Parathyroid adenoma (tissue), 2 donors: ENCODE measurements around the gene RAB28.
"Not testable (repeated sequence)": the region's sequence is repeated elsewhere in the genome, so short reads cannot be mapped to it uniquely, and the experiment has no call there.

Experiments used
- H2AFZ ChIP-seq: fragments of 300-600 bp; sonication (generic); one replicate; pipeline ENCODE4 v1.7.0; 2017; ENCODE audit warnings: antibody characterized with exemption, mild to moderate bottlenecking
- H3K27ac ChIP-seq: fragments of 300-600 bp; sonication (generic); one replicate; pipeline ENCODE4 v1.7.0; 2017
- H3K27me3 ChIP-seq: fragments of 300-600 bp; sonication (generic); one replicate; pipeline ENCODE4 v1.7.0; 2017; ENCODE audit warnings: low read length; ENCODE audit not compliant: control insufficient read depth, insufficient read depth
- H3K36me3 ChIP-seq: fragments of 300-600 bp; sonication (generic); one replicate; pipeline ENCODE4 v1.7.0; 2017; ENCODE audit warnings: low read length; ENCODE audit not compliant: control insufficient read depth, insufficient read depth
- H3K4me1 ChIP-seq: fragments of 300-600 bp; sonication (generic); one replicate; pipeline ENCODE4 v1.7.0; 2017; ENCODE audit warnings: control low read depth
- H3K4me2 ChIP-seq: fragments of 300-600 bp; sonication (generic); one replicate; pipeline ENCODE4 v1.7.0; 2017; ENCODE audit warnings: low read length
- H3K4me3 ChIP-seq: fragments of 300-600 bp; sonication (generic); one replicate; pipeline ENCODE4 v1.7.0; 2017; ENCODE audit warnings: low read depth, low read length
- H3K79me2 ChIP-seq: fragments of 300-600 bp; sonication (generic); one replicate; pipeline ENCODE4 v1.7.0; 2017; ENCODE audit warnings: control low read depth
- H3K9ac ChIP-seq: fragments of 300-600 bp; sonication (generic); one replicate; pipeline ENCODE4 v1.7.0; 2017; ENCODE audit warnings: mild to moderate bottlenecking
- H3K9me3 ChIP-seq: fragments of 300-600 bp; sonication (generic); one replicate; pipeline ENCODE4 v1.7.0; 2017; ENCODE audit warnings: low read length; ENCODE audit not compliant: control insufficient read depth
- CTCF ChIP-seq: fragments of 300-600 bp; sonication (generic); IDR thresholded peaks from one replicate; pipeline ENCODE4 v1.7.0; 2017; ENCODE audit warnings: antibody characterized with exemption, mild to moderate bottlenecking
- donor health status: primary hyperparathyroidism.

The RAB28 gene

GRCh38 chr4:13399257-13399656 is 84.9 kb downstream of the RAB28 start:
- H3K4me3 ChIP-seq: no peak overlapping the region
- H3K9ac ChIP-seq: no peak overlapping the region
- H3K4me2 ChIP-seq: no peak overlapping the region
- H3K4me1 ChIP-seq: no peaks in the 10 kb centered on the region
- H3K27ac ChIP-seq: no peak overlapping the region
- H3K36me3 ChIP-seq: no peaks in the 10 kb centered on the region
- H3K9me3 ChIP-seq: no peaks in the 10 kb centered on the region
- H3K27me3 ChIP-seq: no peaks in the 10 kb centered on the region
- no peak overlapping the region for H2AFZ ChIP-seq
- TF ChIP-seq CTCF: no peak
- H3K79me2 ChIP-seq: no peaks in the 10 kb centered on the region

- Histone ChIP-seq H3K27ac (no peak overlapping the region), H3K27me3 (no peaks in the 10 kb centered on the region), H3K9me3 (no peaks in the 10 kb centered on the region), H3K4me1 (no peaks in the 10 kb centered on the region), H2AFZ (no peak overlapping the region), H3K9ac (no peak overlapping the region), H3K4me3 (no peak overlapping the region), H3K4me2 (no peak overlapping the region), H3K79me2 (no peaks in the 10 kb centered on the region), H3K36me3 (no peaks in the 10 kb centered on the region)
- TF ChIP-seq CTCF: no peak
Observed at GRCh38 chr4:13396161-13396560, 88.0 kb downstream of the RAB28 start.

GRCh38 chr4:13389901-13390300 is 94.2 kb downstream of the RAB28 start:
- H3K27ac ChIP-seq, H3K4me3 ChIP-seq, H3K36me3 ChIP-seq, H3K79me2 ChIP-seq, H2AFZ ChIP-seq, H3K9ac ChIP-seq, H3K27me3 ChIP-seq, H3K4me1 ChIP-seq, H3K9me3 ChIP-seq, H3K4me2 ChIP-seq: not testable (repeated sequence)

GRCh38 chr4:13386405-13387107 is 97.6 kb downstream of the RAB28 start:
- H3K9ac ChIP-seq: no peak overlapping the region
- H3K4me1 ChIP-seq: no peaks in the 10 kb centered on the region
- no peak overlapping the region for H3K4me3 ChIP-seq
- no peak overlapping the region for H3K4me2 ChIP-seq
- H3K27ac ChIP-seq: no peak overlapping the region
- no peak for TF ChIP-seq CTCF
- no peaks in the 10 kb centered on the region for H3K9me3 ChIP-seq
- H3K36me3 ChIP-seq: no peaks in the 10 kb centered on the region
- no peak overlapping the region for H2AFZ ChIP-seq
- no peaks in the 10 kb centered on the region for H3K27me3 ChIP-seq
- H3K79me2 ChIP-seq: peaks cover 8% of the 10 kb centered on the region

GRCh38 chr4:13384055-13384454 is 100.1 kb downstream of the RAB28 start:
- Histone ChIP-seq H3K27me3 (no peaks in the 10 kb centered on the region), H3K9me3 (no peaks in the 10 kb centered on the region), H3K4me2 (no peak overlapping the region), H3K4me3 (no peak overlapping the region), H3K27ac (no peak overlapping the region), H3K36me3 (no peaks in the 10 kb centered on the region), H2AFZ (no peak overlapping the region), H3K9ac (no peak overlapping the region), H3K79me2 (peaks cover 8% of the 10 kb centered on the region), H3K4me1 (no peaks in the 10 kb centered on the region)
- TF ChIP-seq CTCF: no peak
